Ovary (tissue), 9 donors: ENCODE results near the gene CCL15. TPM values are rescaled to one million over a fixed set of nuclear protein-coding genes. Genes with fewer than 3 reads are reported as not detected.

Source experiments
- DNase-seq, 5 donors: peaks; one replicate each; pipeline ENCODE4 v3.0.0-alpha.2; 2019 to 2020
- H3K27ac ChIP-seq, 2 donors: fragments of 200-600 bp; one replicate each; pipeline versions ENCODE4 v1.5.1 to v1.8.0; 2019 to 2022
- H3K27me3 ChIP-seq: fragments of 200-600 bp; one replicate; pipeline ENCODE4 v1.8.0; 2022
- H3K36me3 ChIP-seq: fragments of 200-600 bp; sonication (generic); one replicate; pipeline ENCODE4 v1.5.1; 2019
- H3K4me1 ChIP-seq: one replicate; pipeline ENCODE4 v1.8.1; 2013; ENCODE audit warnings: mild to moderate bottlenecking, moderate library complexity; ENCODE audit not compliant: insufficient read depth
- H3K4me3 ChIP-seq: fragments of 200-600 bp; sonication (generic); one replicate; pipeline ENCODE4 v1.5.1; 2017
- H3K9me3 ChIP-seq, 2 donors: fragments of 200-600 bp in 1 of 2; sonication (generic) in 1 of 2; one replicate each; pipeline versions ENCODE4 v1.5.1 to v1.8.1; 2013 to 2019; ENCODE audit warnings: mild to moderate bottlenecking in 1 of 2, moderate library complexity in 1 of 2
- CTCF ChIP-seq, 3 donors: fragments of 450-650 bp in 2 of 3; fragments of 200-600 bp in 1 of 3; IDR thresholded peaks; one replicate each; pipeline versions ENCODE4 v1.5.1 to v1.8.0; 2016 to 2022; ENCODE audit warnings: antibody characterized with exemption in 3 of 3, mild to moderate bottlenecking in 1 of 3
- EP300 ChIP-seq: sonication (generic); formaldehyde crosslinking; IDR thresholded peaks from one replicate; pipeline ENCODE4 v1.6.1; 2017; ENCODE audit warnings: antibody characterized with exemption
- POLR2A ChIP-seq: fragments of 450-650 bp; IDR thresholded peaks from one replicate; pipeline ENCODE4 v1.6.1; 2017; ENCODE audit warnings: antibody characterized with exemption, mild to moderate bottlenecking, moderate library complexity
- WGBS, 3 donors: extraction: QIAGEN DNeasy Blood & Tissue Kit in 1 of 3; methylation state at CpG; one replicate each; pipeline versions ENCODE4 v1.1.5 to v1.1.7; 2013 to 2017; 5-methylcytosine and 5-hydroxymethylcytosine counted together
- intact Hi-C, 4 donors: fragments of 100-400 bp; cut with DNase I; formaldehyde crosslinking; loops; one replicate each; pipeline versions ENCODE4 v1.11.0 to v1.15.1; 2022 to 2023
- polyA plus RNA-seq, 2 donors: library from polyadenylated mRNA; stranded (reverse); fragments of 200-250 nt in 1 of 2; fragments of 350-450 nt in 1 of 2; fragmentation: Illumina TruSeq in 1 of 2; extraction: RNeasy Lipid Tissue Mini Kit (QIAGEN cat#74804) in 1 of 2; gene quantifications; one replicate each; pipeline ENCODE4 v1.2.3, GENCODE V29; 2013 to 2014
- total RNA-seq, 7 donors: library from RNA; depleted of rRNA in 2 of 7; stranded (reverse); fragments of >200 nt in 2 of 7; fragmentation: NEBNext Ultra II Directional in 3 of 7; extraction: Animal tissue kit (Norgen Biotek cat#: 25700) in 3 of 7; gene quantifications; one replicate each; pipeline versions ENCODE4 v1.1.0 to v1.2.4, GENCODE V29; 2016 to 2023
- donor health status: DM: no; HTN: no; CAD: no; lungs with moderate emphysema.
- donor health status: DM: no; HTN: no; CAD: no.
- donor health status: Bipolar disorder and iron deficiency.
- donor health status: DM: yes; HTN: yes; CAD: no.
- donor health status: DM: no; HTN: no; CAD: no.
- donor health status: DM: yes; HTN: yes; CAD: no.

The CCL15 gene
- total and polyA plus RNA-seq, 9 donors: 0.48 TPM; not detected in 8

GRCh38 chr17:35986643-35987042 lies 14.7 kb downstream of the CCL15 start, which contains the start of gene CCL14:
Gene CCL14 (minus strand): TSS chr17:35986729. CDS start chr17:35986649, 80 bp downstream.
- H3K4me3 ChIP-seq: no peak within 1 kb of the TSS
- H3K4me1 ChIP-seq: no peaks in the 10 kb centered on the region
- TF ChIP-seq EP300 (no peak), POLR2A (no peak), CTCF (IDR thresholded peaks at IDR 0.05) (no peak)
- H3K9me3 ChIP-seq: no peaks in the 10 kb centered on the region
- WGBS, 3 donors: 50 to 55% (median 51%) methylated on average over 1 of the region's 1 CpG
- H3K27me3 ChIP-seq: no peaks in the 10 kb centered on the region
- intact Hi-C loops: no loop called here
- H3K36me3 ChIP-seq: no peaks in the 10 kb centered on the region
- no peak for DNase-seq
- no peak within 1 kb of the TSS for H3K27ac ChIP-seq

DNA sequence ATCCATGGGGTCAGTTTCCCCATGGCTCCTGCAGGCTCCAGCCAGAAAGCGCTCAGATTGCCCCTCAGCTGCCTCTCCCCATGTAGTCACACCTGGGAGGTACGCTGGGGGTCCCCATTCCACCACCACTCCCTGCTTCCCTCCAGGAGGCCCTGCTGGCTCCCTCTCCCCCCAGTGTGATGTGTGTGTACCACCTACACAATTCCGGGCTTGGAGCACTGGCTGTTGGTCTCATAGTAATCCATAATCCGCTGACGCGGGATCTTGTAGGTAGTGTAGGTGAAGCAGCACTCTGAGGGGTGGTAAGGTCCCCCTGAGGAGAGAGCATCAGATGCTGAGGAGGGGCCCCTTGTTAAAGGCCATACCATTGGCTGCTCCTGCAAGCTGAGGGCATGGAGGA lies 17.2 kb downstream of the CCL15 start:
- H3K27ac ChIP-seq: no peak overlapping the region
- no peaks in the 10 kb centered on the region for H3K9me3 ChIP-seq
- WGBS, 3 donors: 88 to 94% (median 92%) methylated on average over 6 of the region's 6 CpGs
- no peak for TF ChIP-seq POLR2A
- H3K4me1 ChIP-seq: no peaks in the 10 kb centered on the region
- no peaks in the 10 kb centered on the region for H3K27me3 ChIP-seq
- no peak overlapping the region for H3K4me3 ChIP-seq
- DNase-seq: no peak
- no peaks in the 10 kb centered on the region for H3K36me3 ChIP-seq
- intact Hi-C loops: no loop called here

DNA sequence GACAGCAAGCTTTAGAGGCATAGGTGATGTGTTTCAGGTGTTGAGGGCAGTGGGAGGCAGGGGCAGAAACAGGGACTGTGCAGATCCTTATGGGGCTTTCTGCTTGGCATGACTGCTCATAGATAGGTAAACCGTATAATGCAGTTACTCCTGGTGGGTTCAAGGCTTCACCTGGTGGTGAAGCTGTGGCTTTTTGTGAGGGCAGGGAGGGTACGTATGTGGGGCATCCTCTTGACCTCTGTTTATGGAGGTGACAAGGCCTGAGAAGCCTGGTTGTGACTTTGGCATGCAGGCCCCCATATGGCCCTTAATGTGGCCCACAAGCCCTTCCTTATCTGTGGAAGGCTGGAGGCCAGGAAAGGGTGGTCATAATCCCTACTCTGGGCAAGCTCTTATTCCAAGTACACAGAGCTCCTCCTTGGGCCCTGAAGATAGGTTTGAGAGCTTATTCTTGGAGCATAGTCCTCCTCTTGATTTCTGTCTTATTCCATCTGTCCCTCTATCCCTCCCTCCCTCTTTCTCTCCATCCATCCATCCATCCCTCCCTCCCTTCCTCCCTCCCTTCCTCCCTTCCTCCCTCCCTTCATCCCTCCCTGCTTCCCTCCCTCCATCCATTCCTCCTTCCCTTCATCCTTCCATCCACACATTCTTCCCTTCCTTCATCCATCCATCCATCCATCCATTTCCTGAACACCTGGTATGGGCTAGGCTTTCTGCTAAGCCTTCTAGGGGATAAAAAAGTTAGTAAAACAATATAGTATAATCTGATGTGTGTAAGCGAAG lies 18.8 kb downstream of the CCL15 start:
- H3K27me3 ChIP-seq: no peaks in the 10 kb centered on the region
- H3K9me3 ChIP-seq: no peaks in the 10 kb centered on the region
- no peaks in the 10 kb centered on the region for H3K36me3 ChIP-seq
- TF ChIP-seq EP300: no peak
- no peak for TF ChIP-seq CTCF (IDR thresholded peaks at IDR 0.05)
- no peak for TF ChIP-seq POLR2A
- WGBS, 3 donors: 84 to 89% (median 84%) methylated on average over 3 of the region's 3 CpGs
- no peak for DNase-seq
- H3K4me3 ChIP-seq: no peak overlapping the region
- intact Hi-C loops: no loop called here
- H3K27ac ChIP-seq: no peak overlapping the region
- H3K4me1 ChIP-seq: no peaks in the 10 kb centered on the region

- 63 to 72% (median 69%) methylated on average over 4 of the region's 4 CpGs for WGBS, 3 donors
- Histone ChIP-seq H3K36me3 (no peaks in the 10 kb centered on the region), H3K27me3 (no peaks in the 10 kb centered on the region), H3K27ac (no peak overlapping the region), H3K4me1 (no peaks in the 10 kb centered on the region), H3K4me3 (no peak overlapping the region), H3K9me3 (no peaks in the 10 kb centered on the region)
- intact Hi-C loops: no loop called here
- TF ChIP-seq POLR2A (no peak), CTCF (IDR thresholded peaks at IDR 0.05) (no peak), EP300 (no peak)
- DNase-seq: no peak
Measured at GRCh38 chr17:35981908-35982330, 19.4 kb downstream of the CCL15 start.

DNA sequence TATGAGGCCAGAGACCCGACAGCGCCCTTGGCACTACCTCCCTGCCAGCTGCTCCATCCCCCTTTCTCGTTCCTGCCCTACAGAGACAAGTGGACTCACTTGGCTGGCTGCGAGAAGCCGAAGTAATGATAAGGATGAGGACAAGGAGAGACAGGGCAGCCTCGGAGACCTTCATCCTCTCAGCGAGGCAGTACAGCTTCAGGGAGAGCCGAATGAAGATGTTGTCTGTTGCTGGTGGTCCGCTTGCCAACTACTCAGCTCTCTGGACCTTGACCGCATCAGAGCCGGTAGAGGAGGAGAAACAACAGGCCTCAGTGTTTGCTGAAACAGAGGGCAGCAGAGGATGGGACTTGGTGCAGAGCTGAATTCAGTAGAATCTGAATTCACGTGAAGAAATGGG lies 20.1 kb downstream of the CCL15 start, which contains the start of gene CCL16:
TSS of gene CCL16 (minus strand) at position 252 of the 400 bp plus-strand sequence. CDS start at position 175, 77 bp downstream.
- Histone ChIP-seq H3K27me3 (no peaks in the 10 kb centered on the region), H3K9me3 (no peaks in the 10 kb centered on the region), H3K4me3 (no peak within 1 kb of the TSS), H3K36me3 (no peaks in the 10 kb centered on the region), H3K27ac (no peak within 1 kb of the TSS), H3K4me1 (no peaks in the 10 kb centered on the region)
- TF ChIP-seq EP300 (no peak), POLR2A (no peak), CTCF (IDR thresholded peaks at IDR 0.05) (no peak)
- 84 to 91% (median 87%) methylated on average over 12 of the region's 12 CpGs for WGBS, 3 donors
- intact Hi-C loops: no loop called here
- no peak for DNase-seq
